CD8-positive, alpha-beta memory T cell (primary cell): ENCODE data around the gene ACO2. TPM values are rescaled to one million over a fixed set of nuclear protein-coding genes. Genes with fewer than 3 reads are reported as not detected.
"Not testable (repeated sequence)": the region's sequence is repeated elsewhere in the genome, so short reads cannot be mapped to it uniquely, and the experiment has no call there.

Experiments
- CTCF ChIA-PET: fragments of 350-600 bp; sonication (Branson Sonifier 250); formaldehyde crosslinking; loops from one replicate; lab custom pipeline; 2021; ENCODE audit warnings: antibody characterized with exemption; lab: Charles Lee
- POLR2A ChIA-PET: fragments of 350-600 bp; sonication (Branson Sonifier 250); formaldehyde crosslinking; loops from one replicate; lab custom pipeline; 2021; ENCODE audit warnings: antibody characterized with exemption; lab: Charles Lee
- DNase-seq, 5 donors: peaks; one replicate each; pipeline versions ENCODE4 v3.0.0 to v3.0.0-alpha.2; 2020 to 2022; ENCODE audit warnings: mixed read lengths in 1 of 5
- H3K27ac ChIP-seq: one replicate; pipeline ENCODE4 v1.7.0; 2013; ENCODE audit warnings: low read depth, mild to moderate bottlenecking, low read length, moderate library complexity
- H3K27me3 ChIP-seq: 2 replicates; pipeline ENCODE4 v1.7.0; 2013; ENCODE audit warnings: low read length, mild to moderate bottlenecking; ENCODE audit not compliant: insufficient read depth, poor library complexity, severe bottlenecking
- H3K36me3 ChIP-seq: 2 replicates; pipeline ENCODE4 v1.7.0; 2013; ENCODE audit warnings: mild to moderate bottlenecking, low read length, moderate library complexity; ENCODE audit not compliant: insufficient read depth
- H3K4me1 ChIP-seq: 2 replicates; pipeline ENCODE4 v1.7.0; 2013; ENCODE audit warnings: mild to moderate bottlenecking, low read length, moderate library complexity; ENCODE audit not compliant: insufficient read depth
- H3K4me3 ChIP-seq: 2 replicates; pipeline ENCODE4 v1.7.0; 2013; ENCODE audit warnings: mild to moderate bottlenecking, low read length
- H3K9me3 ChIP-seq: 2 replicates; pipeline ENCODE4 v1.7.0; 2013; ENCODE audit warnings: mild to moderate bottlenecking, low read length
- H3K27ac Mint-ChIP-seq, 8 donors: one replicate each; pipeline ENCODE4 v1.8.0; 2020 to 2021; ENCODE audit warnings: mixed read lengths in 8 of 8, mild to moderate bottlenecking in 6 of 8, inconsistent platforms in 3 of 8, moderate library complexity in 3 of 8
- H3K27me3 Mint-ChIP-seq, 2 donors: one replicate each; pipeline ENCODE4 v1.8.0; 2020 to 2021; ENCODE audit warnings: mixed read lengths in 2 of 2, mild to moderate bottlenecking in 1 of 2, moderate library complexity in 1 of 2
- H3K36me3 Mint-ChIP-seq, 3 donors: one replicate each; pipeline ENCODE4 v1.8.0; 2020 to 2021; ENCODE audit warnings: mixed read lengths in 3 of 3, inconsistent platforms in 1 of 3, mild to moderate bottlenecking in 1 of 3
- H3K4me1 Mint-ChIP-seq, 3 donors: one replicate each; pipeline ENCODE4 v1.8.0; 2020 to 2021; ENCODE audit warnings: mixed read lengths in 3 of 3, inconsistent platforms in 1 of 3, mild to moderate bottlenecking in 1 of 3
- H3K4me3 Mint-ChIP-seq, 7 donors: one replicate each; pipeline ENCODE4 v1.8.0; 2020 to 2021; ENCODE audit warnings: mixed read lengths in 7 of 7, mild to moderate bottlenecking in 6 of 7, moderate library complexity in 4 of 7, inconsistent platforms in 2 of 7
- H3K9me3 Mint-ChIP-seq, 5 donors: one replicate each; pipeline ENCODE4 v1.8.0; 2020 to 2022; ENCODE audit warnings: mixed read lengths in 5 of 5, mild to moderate bottlenecking in 3 of 5, moderate library complexity in 2 of 5, inconsistent platforms in 1 of 5
- polyA plus RNA-seq: library from polyadenylated mRNA; unstranded; fragments of 300-500 nt; fragmentation: Illumina TruSeq; gene quantifications from one replicate; pipeline ENCODE4 v1.2.3, GENCODE V29; 2021
- total RNA-seq, 2 experiments: library from RNA; stranded (reverse); gene quantifications; one replicate each; pipeline ENCODE4 v1.2.3, GENCODE V29; 2021

ACO2 gene
- total and polyA plus RNA-seq, 3 experiments from 2014 or later = 92.5 to 114 (median 112) TPM

DNA sequence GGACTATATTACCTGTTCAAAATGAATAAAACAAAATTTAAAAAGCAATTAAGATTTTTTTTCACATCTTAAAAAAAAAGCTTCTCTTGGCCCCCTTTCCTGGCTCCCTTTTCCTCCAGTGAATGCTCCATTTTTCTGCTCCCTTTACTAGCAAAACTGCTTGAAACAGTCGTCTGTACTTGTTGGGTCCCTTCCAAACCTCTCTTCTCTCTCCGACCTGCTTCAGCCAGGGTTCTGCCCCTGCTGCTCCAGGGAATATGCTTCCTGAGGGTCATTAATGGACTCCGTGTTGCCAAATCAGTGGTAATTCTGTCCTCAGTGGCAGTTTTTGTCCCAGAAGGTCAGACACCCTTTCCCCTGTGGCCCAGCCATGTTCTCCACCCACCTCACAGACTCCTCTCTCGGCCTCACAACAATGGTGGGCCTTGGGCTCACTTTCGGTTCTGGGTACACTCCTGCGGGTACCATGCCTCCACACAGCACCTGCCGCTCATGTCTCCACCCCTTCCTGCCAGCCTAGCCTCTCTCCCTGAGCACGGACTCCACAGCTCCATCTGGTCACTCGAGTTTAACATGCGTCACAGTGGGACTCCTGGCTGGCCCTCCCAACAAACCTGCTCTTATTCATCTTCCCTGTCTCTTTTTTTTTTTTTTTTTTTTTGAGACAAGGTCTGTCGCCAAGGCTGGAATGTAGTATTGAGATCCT is 83.1 kb downstream of the ACO2 start:
- no peaks in the 10 kb centered on the region for H3K4me1 Mint-ChIP-seq
- Histone ChIP-seq H3K27ac (no peak overlapping the region), H3K27me3 (no peaks in the 10 kb centered on the region), H3K36me3 (no peaks in the 10 kb centered on the region), H3K9me3 (no peaks in the 10 kb centered on the region), H3K4me1 (no peaks in the 10 kb centered on the region), H3K4me3 (no peak overlapping the region)
- DNase-seq = no peak
- H3K27ac Mint-ChIP-seq = no peak overlapping the region
- peaks cover 13% of the 10 kb centered on the region in 2 donors for H3K27me3 Mint-ChIP-seq
- CTCF ChIA-PET = no interaction called here
- H3K9me3 Mint-ChIP-seq = no peaks in the 10 kb centered on the region
- POLR2A ChIA-PET = no interaction called here
- H3K36me3 Mint-ChIP-seq = no peaks in the 10 kb centered on the region
- H3K4me3 Mint-ChIP-seq = no peak overlapping the region

DNA sequence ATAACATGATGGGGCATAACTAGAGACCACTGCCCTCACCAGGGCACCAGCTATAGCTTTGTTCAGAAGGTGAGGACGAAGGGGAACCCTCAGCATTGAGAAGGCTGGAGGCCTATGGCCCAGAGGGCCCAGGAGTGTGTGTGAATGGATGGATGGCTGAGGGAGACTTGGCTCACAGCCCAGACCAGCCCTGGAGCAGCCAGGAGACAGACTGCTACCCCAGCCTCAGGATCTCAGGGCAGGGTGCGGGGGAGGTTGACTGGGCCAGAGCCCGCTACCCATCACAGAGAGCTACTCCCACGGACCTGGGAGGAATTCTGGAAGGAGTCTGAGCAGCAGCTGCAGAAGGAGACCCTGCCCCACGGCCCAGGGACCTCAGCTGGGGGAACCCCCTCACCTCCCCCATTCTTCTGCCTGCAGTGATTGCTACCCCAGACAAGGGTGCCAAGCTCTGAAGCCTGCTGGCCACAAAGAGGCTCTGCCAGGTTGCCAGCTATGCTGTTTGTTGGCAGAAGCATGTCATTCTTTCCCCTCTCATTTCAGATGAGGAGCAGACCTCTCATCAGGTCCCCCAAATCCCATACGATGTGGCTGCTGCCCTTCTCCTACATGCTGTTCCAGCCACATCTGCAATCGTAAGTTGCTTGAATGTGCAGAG is 86.5 kb downstream of the ACO2 start:
- CTCF ChIA-PET = interaction anchor here (1.3 kb wide), 1 partner anchor 9 kb away, joined by 3 read pairs; no protein-coding TSS in a partner anchor
- peaks cover 5% of the 10 kb centered on the region for H3K27me3 ChIP-seq

DNA sequence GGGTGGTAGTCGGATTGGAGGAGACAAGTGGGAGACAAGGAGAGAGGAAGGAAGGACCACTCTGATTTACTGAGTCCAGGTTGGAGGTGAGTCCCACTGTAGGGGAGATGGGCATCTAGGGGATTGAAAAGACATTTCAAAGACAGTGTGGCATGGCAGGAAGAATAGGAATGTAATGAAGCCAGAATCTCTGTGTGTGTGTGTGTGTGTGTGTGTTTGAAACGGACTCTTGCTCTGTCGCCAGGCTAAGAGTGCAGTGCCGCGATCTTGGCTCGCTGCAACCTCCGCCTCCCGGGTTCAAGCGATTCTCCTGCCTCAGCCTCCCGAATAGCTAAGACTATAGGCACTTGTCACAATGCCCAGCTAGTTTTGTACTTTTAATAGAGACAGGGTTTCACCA is 87.6 kb downstream of the ACO2 start:
- Mint-ChIP-seq H3K9me3 (no peaks in the 10 kb centered on the region), H3K36me3 (no peaks in the 10 kb centered on the region), H3K27me3 (peaks cover 29 to 42% of the 10 kb centered on the region in 2 donors), H3K27ac (no peak overlapping the region), H3K4me3 (no peak overlapping the region), H3K4me1 (no peaks in the 10 kb centered on the region)
- ChIA-PET CTCF (interaction anchor here (1.1 to 1.6 kb wide), 2 partner anchors 8 to 30 kb away, joined by 3 to 4 read pairs; no protein-coding TSS in a partner anchor), POLR2A (no interaction called here)
- H3K4me3 ChIP-seq = no peak overlapping the region
- H3K27me3 ChIP-seq = peaks cover 5% of the 10 kb centered on the region
- no peak for DNase-seq
- H3K4me1 ChIP-seq = no peaks in the 10 kb centered on the region
- H3K36me3 ChIP-seq = no peaks in the 10 kb centered on the region
- H3K9me3 ChIP-seq = no peaks in the 10 kb centered on the region
- H3K27ac ChIP-seq = no peak overlapping the region

More for the DNA sequence above, 86.5 kb downstream of the ACO2 start:
- Histone ChIP-seq H3K9me3 (no peaks in the 10 kb centered on the region), H3K4me1 (no peaks in the 10 kb centered on the region), H3K36me3 (no peaks in the 10 kb centered on the region), H3K4me3 (no peak overlapping the region), H3K27ac (no peak overlapping the region)
- no peak overlapping the region for H3K4me3 Mint-ChIP-seq
- H3K27me3 Mint-ChIP-seq = peaks cover 27 to 31% of the 10 kb centered on the region in 2 donors
- H3K36me3 Mint-ChIP-seq = no peaks in the 10 kb centered on the region
- H3K9me3 Mint-ChIP-seq = no peaks in the 10 kb centered on the region
- POLR2A ChIA-PET = no interaction called here
- no peak overlapping the region for H3K27ac Mint-ChIP-seq
- H3K4me1 Mint-ChIP-seq = no peaks in the 10 kb centered on the region
- no peak for DNase-seq

DNA sequence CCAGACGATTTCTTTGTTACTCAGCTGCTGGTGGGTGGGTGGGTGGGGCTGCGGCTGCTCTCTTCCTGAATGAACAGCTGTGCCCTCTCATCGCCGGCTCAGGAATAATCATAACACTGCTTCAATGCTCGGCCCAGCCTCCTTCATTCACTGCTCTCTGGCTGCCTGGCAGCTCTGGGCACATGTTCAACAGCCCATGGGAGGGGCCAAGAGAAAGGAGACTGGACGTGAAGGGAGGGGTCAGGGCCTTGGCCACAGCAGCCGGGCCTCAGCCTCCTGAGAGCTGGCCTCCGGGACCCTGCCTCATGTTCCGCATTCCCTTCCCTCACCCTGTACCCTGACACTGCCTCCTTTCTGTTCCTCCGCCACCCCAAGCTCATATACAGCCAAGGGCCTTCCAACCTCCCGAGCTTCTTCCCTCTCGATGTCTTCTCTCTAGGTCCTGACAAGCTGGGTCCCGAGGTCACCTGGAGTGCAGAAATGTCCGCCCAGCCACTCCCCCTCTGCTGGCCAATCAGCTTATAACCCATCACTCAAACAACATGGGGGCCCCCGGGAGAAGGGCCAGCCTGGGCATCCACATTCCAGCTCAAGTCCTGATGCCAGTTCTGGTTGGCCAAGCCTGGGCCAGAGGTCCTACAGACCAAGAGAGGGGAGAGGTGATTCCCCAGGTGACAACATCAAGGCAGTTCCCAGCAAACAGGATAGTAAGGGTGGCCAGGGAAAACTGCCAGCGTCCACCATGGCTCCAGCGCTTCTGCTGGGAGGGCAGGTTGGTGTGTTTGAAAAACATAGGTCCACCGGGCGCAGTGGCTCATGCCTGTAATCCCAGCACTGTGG is 88.7 kb downstream of the ACO2 start:
- Histone ChIP-seq H3K4me1 (no peaks in the 10 kb centered on the region), H3K36me3 (no peaks in the 10 kb centered on the region), H3K4me3 (no peak overlapping the region), H3K27me3 (peaks cover 5% of the 10 kb centered on the region), H3K27ac (no peak overlapping the region), H3K9me3 (no peaks in the 10 kb centered on the region)
- CTCF ChIA-PET = interaction anchor here (0.8 to 1.6 kb wide), 3 partner anchors 10 to 31 kb away, joined by 3 to 4 read pairs (median 3); no protein-coding TSS in a partner anchor
- POLR2A ChIA-PET = no interaction called here
- H3K9me3 Mint-ChIP-seq = no peaks in the 10 kb centered on the region
- H3K27me3 Mint-ChIP-seq = peaks cover 29 to 45% of the 10 kb centered on the region in 2 donors
- H3K27ac Mint-ChIP-seq = no peak overlapping the region
- H3K4me3 Mint-ChIP-seq = no peak overlapping the region
- H3K36me3 Mint-ChIP-seq = no peaks in the 10 kb centered on the region
- no peaks in the 10 kb centered on the region for H3K4me1 Mint-ChIP-seq
- DNase-seq = no peak

DNA sequence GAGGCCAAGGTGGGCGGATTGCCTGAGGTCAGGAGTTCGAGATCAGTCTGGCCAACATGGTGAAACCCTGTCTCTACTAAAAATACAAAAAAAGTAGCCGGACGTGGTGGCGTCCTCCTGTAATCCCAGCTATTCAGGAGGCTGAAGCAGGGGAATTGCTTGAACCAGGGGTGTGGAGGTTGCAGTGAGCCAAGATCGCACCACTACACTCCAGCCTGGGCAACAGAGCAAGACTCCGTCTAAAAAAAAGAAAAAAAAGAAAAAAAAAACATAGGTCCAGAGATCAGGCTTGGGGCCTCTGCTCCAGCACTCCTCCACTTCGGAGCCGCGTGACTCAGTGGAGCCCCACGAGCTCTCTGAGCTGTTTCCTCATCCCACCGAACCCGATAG is 89.3 kb downstream of the ACO2 start:
- CTCF ChIA-PET = not testable (repeated sequence)

DNA sequence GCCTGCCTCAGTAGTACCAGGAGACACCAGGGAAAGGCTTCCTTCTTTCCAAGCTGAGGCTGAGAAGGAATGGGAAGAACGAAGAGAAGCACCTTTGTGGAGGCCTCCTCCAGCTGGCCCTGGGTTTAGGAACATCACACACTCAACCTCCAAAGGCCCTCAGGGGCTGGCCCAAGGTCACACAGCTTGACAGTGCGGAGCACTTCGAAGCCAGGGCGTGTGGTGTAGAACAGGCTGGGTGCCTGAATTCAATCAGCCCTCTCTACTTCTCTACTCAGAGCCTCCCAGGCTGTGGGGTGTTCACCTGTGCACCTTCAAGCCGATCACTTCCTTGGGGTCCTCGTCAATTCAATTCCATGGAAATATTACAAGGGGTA is 91.2 kb downstream of the ACO2 start:
- no peaks in the 10 kb centered on the region for H3K4me1 ChIP-seq
- H3K4me3 Mint-ChIP-seq = no peak overlapping the region
- no peak for DNase-seq
- H3K9me3 Mint-ChIP-seq = no peaks in the 10 kb centered on the region
- no peak overlapping the region for H3K27ac ChIP-seq
- H3K27me3 Mint-ChIP-seq = peaks cover 32 to 41% of the 10 kb centered on the region in 2 donors
- no peaks in the 10 kb centered on the region for H3K4me1 Mint-ChIP-seq
- CTCF ChIA-PET = no interaction called here
- no peaks in the 10 kb centered on the region for H3K9me3 ChIP-seq
- no peak overlapping the region for H3K27ac Mint-ChIP-seq
- POLR2A ChIA-PET = no interaction called here
- H3K36me3 Mint-ChIP-seq = no peaks in the 10 kb centered on the region
- H3K27me3 ChIP-seq = peaks cover 5% of the 10 kb centered on the region
- H3K36me3 ChIP-seq = no peaks in the 10 kb centered on the region
- no peak overlapping the region for H3K4me3 ChIP-seq

More for the DNA sequence above, 89.3 kb downstream of the ACO2 start:
- H3K9me3 Mint-ChIP-seq, H3K9me3 ChIP-seq, H3K27me3 ChIP-seq, H3K4me1 ChIP-seq, H3K36me3 Mint-ChIP-seq, H3K4me3 ChIP-seq, DNase-seq, H3K4me3 Mint-ChIP-seq, H3K4me1 Mint-ChIP-seq, H3K27ac Mint-ChIP-seq, H3K27ac ChIP-seq, POLR2A ChIA-PET, H3K36me3 ChIP-seq: not testable (repeated sequence)
- peaks cover 31 to 41% of the 10 kb centered on the region in 2 donors for H3K27me3 Mint-ChIP-seq

DNA sequence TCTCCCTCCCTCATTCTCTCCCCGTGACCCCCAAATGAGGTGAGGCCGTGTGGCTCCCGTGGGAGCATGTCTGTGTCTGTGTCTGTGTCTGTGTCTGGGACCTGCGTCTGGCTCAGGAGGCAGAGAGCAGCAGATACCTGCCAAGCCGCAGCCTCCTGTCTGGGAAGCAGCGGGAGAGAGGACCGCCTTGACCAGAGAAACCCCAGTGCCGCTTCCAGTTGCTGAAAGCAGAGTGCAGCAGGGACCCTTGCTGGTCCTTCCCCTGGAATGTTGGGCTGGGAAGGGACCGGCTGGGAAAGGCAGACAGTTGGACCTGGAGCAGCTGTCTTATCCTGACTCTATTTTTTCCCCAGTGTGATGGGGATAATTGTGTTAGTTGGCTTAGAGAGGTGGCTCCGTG is 92.4 kb downstream of the ACO2 start:
- no peaks in the 10 kb centered on the region for H3K36me3 ChIP-seq
- H3K27me3 Mint-ChIP-seq = peaks cover 30 to 39% of the 10 kb centered on the region in 2 donors
- H3K4me3 Mint-ChIP-seq = no peak overlapping the region
- POLR2A ChIA-PET = no interaction called here
- CTCF ChIA-PET = no interaction called here
- peaks cover 5% of the 10 kb centered on the region for H3K27me3 ChIP-seq
- H3K4me1 ChIP-seq = no peaks in the 10 kb centered on the region
- H3K4me3 ChIP-seq = no peak overlapping the region
- no peak overlapping the region for H3K27ac Mint-ChIP-seq
- no peaks in the 10 kb centered on the region for H3K9me3 ChIP-seq
- H3K4me1 Mint-ChIP-seq = no peaks in the 10 kb centered on the region
- no peaks in the 10 kb centered on the region for H3K36me3 Mint-ChIP-seq
- DNase-seq = no peak
- no peak overlapping the region for H3K27ac ChIP-seq
- no peaks in the 10 kb centered on the region for H3K9me3 Mint-ChIP-seq

DNA sequence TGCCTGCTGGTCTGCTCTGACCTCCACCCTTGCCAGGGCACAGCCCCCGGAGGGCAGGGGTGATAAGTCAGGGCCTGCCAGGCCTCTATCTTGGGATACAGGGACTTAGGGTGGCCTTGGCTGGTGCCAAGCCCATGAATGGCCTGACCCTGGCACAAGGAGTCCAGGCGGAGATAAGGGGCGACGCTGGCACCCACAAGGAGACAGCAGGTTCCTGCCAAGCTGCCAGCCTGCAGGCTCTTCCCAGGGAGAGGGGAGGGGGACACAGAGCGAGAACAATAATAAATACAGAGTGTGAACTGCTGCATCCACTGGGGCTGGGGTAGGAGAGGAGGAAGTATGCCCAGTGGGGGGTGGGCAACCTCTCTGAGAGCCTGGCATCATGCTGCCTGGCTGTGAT is 92.9 kb downstream of the ACO2 start:
- Mint-ChIP-seq H3K9me3 (no peaks in the 10 kb centered on the region), H3K27ac (no peak overlapping the region), H3K36me3 (no peaks in the 10 kb centered on the region), H3K27me3 (peaks cover 27 to 34% of the 10 kb centered on the region in 2 donors), H3K4me3 (no peak overlapping the region), H3K4me1 (no peaks in the 10 kb centered on the region)
- H3K36me3 ChIP-seq = no peaks in the 10 kb centered on the region
- H3K27ac ChIP-seq = no peak overlapping the region
- H3K9me3 ChIP-seq = no peaks in the 10 kb centered on the region
- ChIA-PET POLR2A (no interaction called here), CTCF (no interaction called here)
- no peak overlapping the region for H3K4me3 ChIP-seq
- no peaks in the 10 kb centered on the region for H3K4me1 ChIP-seq
- H3K27me3 ChIP-seq = peaks cover 5% of the 10 kb centered on the region
- no peak for DNase-seq
